GM20431 (cell line): Measurements from ENCODE around the gene SH3RF1.

Experiments used
- in situ Hi-C: fragments of 300-500 bp; cut with MseI, MboI; formaldehyde crosslinking; loops from one replicate; pipeline ENCODE4 v1.15.0; 2020; ENCODE audit warnings: low sequenced_read_pairs; ENCODE audit not compliant: unreplicated experiment

The SH3RF1 gene

GRCh38 chr4:169231647-169232262 lies 39.0 kb downstream of the SH3RF1 start:
- in situ Hi-C loops: no loop called here

GRCh38 chr4:169229571-169230028 lies 41.2 kb downstream of the SH3RF1 start:
- in situ Hi-C loops: no loop called here

GRCh38 chr4:169228076-169228475 lies 42.7 kb downstream of the SH3RF1 start:
- in situ Hi-C loops: no loop called here

GRCh38 chr4:169226565-169226964 lies 44.2 kb downstream of the SH3RF1 start:
- in situ Hi-C loops: no loop called here

GRCh38 chr4:169225812-169226211 lies 44.9 kb downstream of the SH3RF1 start:
- in situ Hi-C loops: no loop called here

DNA sequence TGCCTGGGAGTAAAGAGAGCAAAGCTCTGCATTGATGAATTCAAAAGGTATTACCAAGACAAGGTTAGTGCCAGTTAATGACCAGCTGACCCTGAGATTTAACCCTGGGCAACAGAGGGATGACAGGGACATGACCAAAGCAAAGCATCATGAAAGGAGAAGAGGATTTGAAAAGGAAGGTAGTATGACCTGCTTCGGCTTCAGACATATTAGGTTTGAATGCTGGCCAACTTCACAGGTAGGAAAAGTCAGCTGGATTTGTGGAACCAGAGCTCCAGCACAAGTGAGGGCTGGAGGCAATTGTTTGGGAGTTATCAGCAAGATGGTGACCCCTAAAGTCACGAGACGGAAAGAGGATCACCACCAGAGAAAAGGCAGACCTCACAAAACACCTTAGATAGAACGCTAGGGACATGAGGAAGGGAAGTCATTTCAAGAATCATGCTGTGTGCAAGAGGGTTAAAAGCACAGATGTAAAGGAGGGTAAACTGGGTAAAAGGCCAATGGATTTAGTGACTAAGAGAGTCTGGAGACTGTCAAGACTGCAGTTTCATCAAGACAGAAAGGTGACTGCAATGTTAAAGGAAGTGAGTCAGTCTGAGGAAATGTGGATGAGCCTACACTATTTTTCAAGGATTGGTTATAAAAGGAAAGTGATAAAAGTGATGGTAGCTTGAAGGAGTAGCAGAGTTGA lies 45.6 kb downstream of the SH3RF1 start:
- in situ Hi-C loops: no loop called here

- in situ Hi-C loops: no loop called here
Measured at GRCh38 chr4:169222761-169223160, 48.0 kb downstream of the SH3RF1 start.

GRCh38 chr4:169221662-169222061 lies 49.1 kb downstream of the SH3RF1 start:
- in situ Hi-C loops: no loop called here

- in situ Hi-C loops: no loop called here
Measured at GRCh38 chr4:169220854-169221411, 49.8 kb downstream of the SH3RF1 start.

DNA sequence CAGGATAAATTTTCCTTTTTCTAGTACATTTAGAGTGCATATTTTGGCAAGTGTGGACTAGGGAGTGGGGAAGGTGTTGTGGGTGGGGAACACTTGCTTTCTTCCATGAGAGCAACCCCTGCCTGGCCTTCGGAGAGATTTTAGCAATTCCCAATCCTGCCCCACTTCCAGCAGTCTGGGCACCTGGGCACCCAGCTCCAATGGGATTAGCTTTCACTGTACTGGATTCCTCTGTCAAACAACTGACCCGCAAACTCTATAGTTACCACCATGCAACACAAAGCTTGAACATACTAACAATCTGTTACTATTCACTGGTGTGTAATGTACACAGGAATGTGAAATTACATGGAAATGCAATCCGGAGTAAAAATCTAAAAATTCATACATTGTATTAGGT lies 50.3 kb downstream of the SH3RF1 start:
- in situ Hi-C loops: no loop called here

- in situ Hi-C loops: no loop called here
Measured at GRCh38 chr4:169219440-169219839, 51.3 kb downstream of the SH3RF1 start.

- in situ Hi-C loops: no loop called here
Measured at GRCh38 chr4:169215656-169216055, 55.1 kb downstream of the SH3RF1 start.

DNA sequence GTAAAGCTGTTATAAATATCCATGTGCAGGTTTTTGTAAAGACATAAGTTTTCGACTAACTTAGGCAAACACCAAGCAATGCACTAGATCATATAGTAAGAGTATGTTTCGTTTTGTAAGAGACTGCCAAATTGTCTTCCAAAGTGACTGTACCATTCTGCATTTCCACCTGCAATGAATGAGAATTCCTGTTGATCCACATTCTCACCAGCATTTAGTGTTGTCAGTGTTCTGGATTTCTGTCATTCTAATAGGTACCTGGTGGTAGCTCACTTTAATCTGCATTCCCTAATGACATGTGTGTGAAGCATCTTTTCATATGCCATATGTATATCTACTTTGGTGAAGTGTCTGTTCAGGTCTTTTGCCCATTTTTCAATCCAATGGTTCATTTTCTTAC lies 57.8 kb downstream of the SH3RF1 start:
- in situ Hi-C loops: no loop called here

DNA sequence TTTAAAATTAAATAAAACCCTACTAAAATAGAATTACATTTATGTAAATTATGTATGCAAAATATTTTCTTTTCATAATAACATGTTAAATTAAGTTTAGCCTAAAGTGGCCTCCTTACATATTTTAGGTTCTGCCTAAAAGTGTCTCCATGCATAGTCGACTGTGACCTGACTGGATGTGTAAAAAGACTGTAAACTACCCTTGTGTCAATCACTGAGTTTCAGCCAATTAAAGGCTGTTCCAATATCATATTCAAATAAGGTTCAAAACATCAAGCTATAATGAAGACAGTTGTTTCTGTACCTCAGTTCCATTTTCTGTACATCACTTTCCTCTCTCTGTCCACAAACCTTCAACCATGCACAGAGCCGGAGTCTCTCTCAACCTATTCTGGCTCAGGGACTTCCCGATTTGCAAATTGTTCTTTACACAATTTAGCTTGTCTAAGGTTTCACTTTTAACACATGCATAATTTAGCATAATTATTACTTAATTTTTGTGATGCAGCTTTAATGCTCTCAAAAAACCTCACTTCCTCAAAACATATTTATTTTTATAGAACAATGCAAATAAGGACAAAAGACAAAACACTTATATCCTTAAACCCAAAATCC lies 60.1 kb downstream of the SH3RF1 start:
- in situ Hi-C loops: no loop called here

DNA sequence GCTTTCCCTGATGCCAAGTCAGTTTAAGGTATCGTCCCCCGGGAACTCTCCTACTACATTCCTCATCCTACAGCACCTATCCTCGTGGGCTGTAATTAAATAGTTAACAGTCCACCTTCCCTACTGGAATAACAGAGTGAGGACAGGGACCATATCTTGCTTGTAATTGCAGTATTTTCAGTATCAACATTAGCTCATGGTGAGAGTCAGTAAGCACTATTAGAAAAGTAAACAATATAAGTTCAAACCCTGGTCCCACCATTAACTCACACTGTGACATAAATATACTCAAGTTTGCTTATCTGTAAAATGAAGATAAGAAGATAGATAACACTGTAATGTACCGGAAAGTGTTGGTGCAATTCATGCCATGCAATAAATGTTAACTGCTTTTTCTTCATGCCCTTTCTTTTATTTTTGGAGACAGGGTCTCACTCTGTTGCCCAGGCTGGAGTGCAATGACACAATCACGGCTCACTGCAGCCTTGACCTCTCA lies 61.3 kb downstream of the SH3RF1 start:
- in situ Hi-C loops: no loop called here

GRCh38 chr4:169208516-169208915 lies 62.2 kb downstream of the SH3RF1 start:
- in situ Hi-C loops: no loop called here

- in situ Hi-C loops: no loop called here
Measured at GRCh38 chr4:169208090-169208455, 62.7 kb downstream of the SH3RF1 start.

DNA sequence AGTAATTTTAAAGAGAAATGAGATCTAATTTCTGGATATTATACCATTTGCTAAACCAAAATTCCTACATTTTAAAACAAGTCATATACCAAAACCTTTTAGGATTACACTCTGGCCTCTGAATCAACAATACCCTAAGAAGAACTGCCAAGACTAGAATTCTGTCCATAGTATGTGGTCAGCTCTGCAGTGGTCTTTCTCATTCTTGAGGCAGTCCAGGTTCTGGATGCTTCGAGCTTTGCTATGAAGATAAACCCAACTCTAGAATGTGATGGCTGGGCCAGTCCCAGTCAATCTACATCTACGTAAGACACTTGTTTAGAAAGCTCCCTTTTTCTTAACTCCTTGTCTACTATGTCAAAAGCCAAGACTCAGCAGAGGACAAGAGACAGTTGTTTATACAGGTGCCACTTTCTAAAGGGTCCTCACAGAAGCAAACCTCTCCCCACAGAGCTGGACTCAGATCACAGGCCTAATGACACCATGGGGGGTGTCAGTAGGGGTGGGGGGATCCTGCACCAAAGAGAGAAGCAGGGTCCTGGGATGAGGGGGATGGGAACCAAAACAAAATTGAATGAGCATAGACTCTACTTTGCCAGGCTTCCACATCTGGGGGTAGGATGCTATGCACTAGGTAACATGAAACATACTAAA lies 63.2 kb downstream of the SH3RF1 start:
- in situ Hi-C loops: no loop called here

- in situ Hi-C loops: no loop called here
Measured at GRCh38 chr4:169205744-169206080, 65.0 kb downstream of the SH3RF1 start.

DNA sequence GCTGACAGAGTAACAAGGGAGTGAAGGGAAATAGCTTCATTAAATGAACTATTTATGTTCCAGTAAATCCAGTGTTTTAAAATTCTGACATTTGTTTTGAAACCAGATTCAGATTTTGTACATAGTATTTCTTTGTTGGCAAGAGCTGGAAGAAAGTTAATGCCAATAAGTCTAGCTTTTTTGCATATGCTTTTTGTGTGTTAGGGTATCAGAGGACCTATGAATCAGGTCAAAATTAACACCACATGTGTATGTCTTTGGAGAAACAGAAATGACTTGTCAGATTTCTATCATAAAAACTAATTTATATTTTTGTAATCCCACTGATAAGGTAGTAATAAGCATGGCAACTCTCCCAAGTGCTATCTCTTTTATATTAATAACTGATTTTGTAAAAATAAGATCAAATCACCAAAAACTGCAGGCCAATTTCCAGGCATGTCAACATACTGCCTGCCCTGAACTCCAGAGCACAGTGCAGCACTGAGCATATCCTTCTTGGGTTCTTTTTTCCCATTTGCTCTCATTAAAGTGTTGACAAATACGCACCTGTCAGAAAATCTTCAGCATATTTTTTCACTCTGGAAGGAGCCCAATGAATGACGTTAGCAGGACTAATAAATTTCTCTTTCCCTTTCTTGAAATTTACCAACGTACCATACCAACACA lies 65.5 kb downstream of the SH3RF1 start:
- in situ Hi-C loops: no loop called here
